GM18520 (cell line): ENCODE data around the gene FCHSD2.
"Not testable (repeated sequence)": the region's sequence is repeated elsewhere in the genome, so short reads cannot be mapped to it uniquely, and the experiment has no call there.

Experiments
- ATAC-seq: cut with Tn5 transposase; IDR thresholded peaks from one replicate; pipeline ENCODE4 v1.9.1; 2021; ENCODE audit not compliant: unreplicated experiment

FCHSD2 gene

GRCh38 chr11:72848846-72849466, 293.2 kb downstream of the FCHSD2 start:
- no peak for ATAC-seq

- no peak for ATAC-seq
Observed at GRCh38 chr11:72844356-72844755, 297.8 kb downstream of the FCHSD2 start.

- ATAC-seq = no peak
Observed at GRCh38 chr11:72842653-72843330, 299.3 kb downstream of the FCHSD2 start.

- ATAC-seq = no peak
Observed at GRCh38 chr11:72842126-72842525, 300.0 kb downstream of the FCHSD2 start.

GRCh38 chr11:72841397-72841796, 300.7 kb downstream of the FCHSD2 start:
- ATAC-seq = no peak

GRCh38 chr11:72840780-72841179, 301.3 kb downstream of the FCHSD2 start:
- ATAC-seq = no peak

GRCh38 chr11:72838691-72839305, 303.3 kb downstream of the FCHSD2 start:
- no peak for ATAC-seq

GRCh38 chr11:72836111-72836510, 306.0 kb downstream of the FCHSD2 start:
- no peak for ATAC-seq

- no peak for ATAC-seq
Observed at GRCh38 chr11:72834905-72835304, 307.2 kb downstream of the FCHSD2 start.

GRCh38 chr11:72833811-72834493, 308.2 kb downstream of the FCHSD2 start:
- ATAC-seq = no peak

GRCh38 chr11:72833083-72833733, 308.9 kb downstream of the FCHSD2 start:
- ATAC-seq = no peak

GRCh38 chr11:72832301-72833082, 309.6 kb downstream of the FCHSD2 start:
- ATAC-seq = no peak

GRCh38 chr11:72831521-72832300, 310.4 kb downstream of the FCHSD2 start:
- no peak for ATAC-seq

- ATAC-seq = no peak
Observed at GRCh38 chr11:72829884-72830533, 312.1 kb downstream of the FCHSD2 start.

GRCh38 chr11:72829178-72829577, 312.9 kb downstream of the FCHSD2 start:
- no peak for ATAC-seq

- ATAC-seq = no peak
Observed at GRCh38 chr11:72828692-72829101, 313.4 kb downstream of the FCHSD2 start.

GRCh38 chr11:72828081-72828567, 314.0 kb downstream of the FCHSD2 start:
- ATAC-seq = no peak

- not testable (repeated sequence) for ATAC-seq
Observed at GRCh38 chr11:72827656-72828055, 314.5 kb downstream of the FCHSD2 start.

- no peak for ATAC-seq
Observed at GRCh38 chr11:72826942-72827480, 315.1 kb downstream of the FCHSD2 start.
